C4-2B (cell line): ENCODE results near the gene SPC25.
"Not testable (repeated sequence)": the region's sequence is repeated elsewhere in the genome, so short reads cannot be mapped to it uniquely, and the experiment has no call there.

ENCODE experiments used
- H3K27ac ChIP-seq: fragments of 450-650 bp; 2 replicates; pipeline ENCODE4 v1.5.1; 2017
- CTCF ChIP-seq: fragments of 450-650 bp; conservative IDR thresholded peaks from 2 replicates; pipeline ENCODE4 v1.5.1; 2017; ENCODE audit warnings: mild to moderate bottlenecking
- ZFX ChIP-seq: fragments of 450-650 bp; IDR thresholded peaks from 2 replicates; pipeline ENCODE4 v1.6.1; 2017

SPC25 gene

GRCh38 chr2:168884975-168885374 lies 5.3 kb downstream of the SPC25 start:
- H3K27ac ChIP-seq = no peak overlapping the region
- TF ChIP-seq ZFX (no peak), CTCF (no peak)

- H3K27ac ChIP-seq = not testable (repeated sequence)
Measured at GRCh38 chr2:168882163-168882562, 8.1 kb downstream of the SPC25 start.

- no peak for TF ChIP-seq CTCF
- no peak for TF ChIP-seq ZFX
- no peak overlapping the region for H3K27ac ChIP-seq
Measured at GRCh38 chr2:168874368-168875054, 15.7 kb downstream of the SPC25 start.

- H3K27ac ChIP-seq = not testable (repeated sequence)
Measured at GRCh38 chr2:168870824-168871223, 19.4 kb downstream of the SPC25 start.

- H3K27ac ChIP-seq = not testable (repeated sequence)
Measured at GRCh38 chr2:168870369-168870768, 19.9 kb downstream of the SPC25 start.

GRCh38 chr2:168867164-168867563 lies 23.1 kb downstream of the SPC25 start:
- not testable (repeated sequence) for H3K27ac ChIP-seq

GRCh38 chr2:168858146-168858545 lies 32.1 kb downstream of the SPC25 start:
- no peak overlapping the region for H3K27ac ChIP-seq
- TF ChIP-seq ZFX (no peak), CTCF (no peak)

GRCh38 chr2:168855601-168856000 lies 34.6 kb downstream of the SPC25 start:
- TF ChIP-seq CTCF (no peak), ZFX (no peak)
- no peak overlapping the region for H3K27ac ChIP-seq

- TF ChIP-seq CTCF = no peak
- TF ChIP-seq ZFX = no peak
Measured at GRCh38 chr2:168854651-168855050, 35.6 kb downstream of the SPC25 start.

GRCh38 chr2:168853471-168853870 lies 36.8 kb downstream of the SPC25 start:
- no peak for TF ChIP-seq ZFX
- no peak for TF ChIP-seq CTCF
- no peak overlapping the region for H3K27ac ChIP-seq

More at GRCh38 chr2:168854651-168855050, 35.6 kb downstream of the SPC25 start:
- H3K27ac ChIP-seq = no peak overlapping the region
